Upper lobe of right lung (tissue), 1 donor: ENCODE results near the gene SCN8A. TPM values are rescaled to one million over a fixed set of nuclear protein-coding genes. Genes with fewer than 3 reads are reported as not detected.

ENCODE experiments used
- ATAC-seq: fragments of 200-7000 bp; cut with Tn5 transposase; one replicate; pipeline ENCODE4 v1.9.1; 2020; ENCODE audit warnings: mild to moderate bottlenecking, moderate library complexity
- DNase-seq: peaks from one replicate; pipeline ENCODE4 v3.0.0-alpha.2; 2020
- H3K27ac ChIP-seq: fragments of 200-600 bp; one replicate; pipeline ENCODE4 v1.8.0; 2022
- H3K27me3 ChIP-seq: fragments of 200-600 bp; one replicate; pipeline ENCODE4 v1.8.0; 2022; ENCODE audit warnings: mild to moderate bottlenecking
- H3K36me3 ChIP-seq: fragments of 200-600 bp; one replicate; pipeline ENCODE4 v1.8.0; 2022
- H3K4me1 ChIP-seq: fragments of 200-600 bp; one replicate; pipeline ENCODE4 v1.8.0; 2022
- H3K4me3 ChIP-seq: fragments of 200-600 bp; one replicate; pipeline ENCODE4 v1.8.0; 2022; ENCODE audit warnings: mild to moderate bottlenecking
- H3K9me3 ChIP-seq: fragments of 200-600 bp; one replicate; pipeline ENCODE4 v1.8.0; 2022
- CTCF ChIP-seq: fragments of 200-600 bp; IDR thresholded peaks from one replicate; pipeline ENCODE4 v1.8.0; 2022; ENCODE audit warnings: antibody characterized with exemption
- intact Hi-C: fragments of 100-400 bp; cut with DNase I; formaldehyde crosslinking; loops from one replicate; pipeline ENCODE4 v1.11.0; 2022
- total RNA-seq: library from RNA; stranded (reverse); fragmentation: NEBNext Ultra II Directional; extraction: Animal tissue kit (Norgen Biotek cat#: 25700); gene quantifications from one replicate; pipeline ENCODE4 v1.2.1, GENCODE V29; 2021
- donor health status: DM: no; HTN: yes; CAD: no; lungs with severe emphysema.

SCN8A gene
- total RNA-seq, 1 donor from 2014 or later = 1.1 TPM

- intact Hi-C loops = no loop called here
- H3K9me3 ChIP-seq = no peaks in the 10 kb centered on the region
- no peak for DNase-seq
- ATAC-seq = no peak
- no peaks in the 10 kb centered on the region for H3K36me3 ChIP-seq
- no peaks in the 10 kb centered on the region for H3K27me3 ChIP-seq
- no peak for TF ChIP-seq CTCF
- no peak overlapping the region for H3K27ac ChIP-seq
- no peak overlapping the region for H3K4me3 ChIP-seq
- no peaks in the 10 kb centered on the region for H3K4me1 ChIP-seq
These were observed 158.4 kb downstream of the SCN8A start for GRCh38 chr12:51749206-51749985.

- TF ChIP-seq CTCF = no peak
- Histone ChIP-seq H3K27me3 (no peaks in the 10 kb centered on the region), H3K36me3 (no peaks in the 10 kb centered on the region), H3K27ac (no peak overlapping the region), H3K4me1 (no peaks in the 10 kb centered on the region), H3K9me3 (no peaks in the 10 kb centered on the region), H3K4me3 (no peak overlapping the region)
- intact Hi-C loops = no loop called here
- ATAC-seq (no peak), DNase-seq (no peak)
These were observed 158.9 kb downstream of the SCN8A start for GRCh38 chr12:51749986-51750317.

GRCh38 chr12:51751661-51752060 lies 160.6 kb downstream of the SCN8A start:
- intact Hi-C loops = no loop called here
- H3K4me3 ChIP-seq = no peak overlapping the region
- no peaks in the 10 kb centered on the region for H3K27me3 ChIP-seq
- ATAC-seq = peak; percentile 77
- H3K27ac ChIP-seq = no peak overlapping the region
- H3K36me3 ChIP-seq = no peaks in the 10 kb centered on the region
- no peaks in the 10 kb centered on the region for H3K4me1 ChIP-seq
- no peaks in the 10 kb centered on the region for H3K9me3 ChIP-seq
- no peak for DNase-seq
- TF ChIP-seq CTCF = no peak

- Histone ChIP-seq H3K36me3 (no peaks in the 10 kb centered on the region), H3K4me3 (no peak overlapping the region), H3K9me3 (no peaks in the 10 kb centered on the region), H3K27me3 (no peaks in the 10 kb centered on the region), H3K27ac (no peak overlapping the region), H3K4me1 (no peaks in the 10 kb centered on the region)
- intact Hi-C loops = no loop called here
- ATAC-seq (peak; percentile 85), DNase-seq (no peak)
- no peak for TF ChIP-seq CTCF
These were observed 161.3 kb downstream of the SCN8A start for GRCh38 chr12:51752234-51752889.

GRCh38 chr12:51753980-51754675 lies 163.1 kb downstream of the SCN8A start:
- Histone ChIP-seq H3K36me3 (no peaks in the 10 kb centered on the region), H3K4me1 (no peaks in the 10 kb centered on the region), H3K9me3 (no peaks in the 10 kb centered on the region), H3K27me3 (no peaks in the 10 kb centered on the region), H3K27ac (no peak overlapping the region), H3K4me3 (no peak overlapping the region)
- ATAC-seq (no peak), DNase-seq (no peak)
- intact Hi-C loops = no loop called here
- no peak for TF ChIP-seq CTCF
